ENCODE measurements around the gene CRTC1.

CRTC1 gene

DNA sequence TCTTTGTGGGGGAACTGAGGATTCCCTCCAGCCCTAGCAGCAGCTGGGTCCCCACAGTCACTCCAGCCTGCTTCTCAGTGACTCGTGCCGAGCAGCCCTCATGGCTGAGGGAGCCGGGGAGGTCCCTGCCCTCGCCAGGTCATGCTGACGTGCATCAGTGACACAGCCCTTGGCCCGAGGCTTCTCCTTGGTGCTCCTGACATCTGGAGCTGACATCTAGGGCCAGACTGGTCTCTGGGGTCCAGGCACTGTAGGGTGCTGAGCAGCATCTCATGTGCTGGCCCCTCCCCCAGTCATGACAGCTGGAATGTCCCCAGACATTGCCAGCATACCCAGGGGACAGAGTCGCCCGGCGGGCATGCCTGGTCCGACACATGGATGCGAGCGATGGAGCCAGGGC lies 93.3 kb downstream of the CRTC1 start:
- peak; percentile 44 for DNase-seq (ENCODE audit: insufficient read length, low spot score)

GRCh38 chr19:18777301-18778075 lies 94.0 kb downstream of the CRTC1 start:
- FAIRE-seq = no peak
- DNase-seq (ENCODE audit: insufficient read length, low spot score) = no peak

More for the DNA sequence above, 93.3 kb downstream of the CRTC1 start:
- FAIRE-seq = peak; percentile 71

- DNase-seq (ENCODE audit: insufficient read length, low spot score) (no peak), FAIRE-seq (no peak)
Observed at GRCh38 chr19:18778076-18778389, 94.6 kb downstream of the CRTC1 start.

DNA sequence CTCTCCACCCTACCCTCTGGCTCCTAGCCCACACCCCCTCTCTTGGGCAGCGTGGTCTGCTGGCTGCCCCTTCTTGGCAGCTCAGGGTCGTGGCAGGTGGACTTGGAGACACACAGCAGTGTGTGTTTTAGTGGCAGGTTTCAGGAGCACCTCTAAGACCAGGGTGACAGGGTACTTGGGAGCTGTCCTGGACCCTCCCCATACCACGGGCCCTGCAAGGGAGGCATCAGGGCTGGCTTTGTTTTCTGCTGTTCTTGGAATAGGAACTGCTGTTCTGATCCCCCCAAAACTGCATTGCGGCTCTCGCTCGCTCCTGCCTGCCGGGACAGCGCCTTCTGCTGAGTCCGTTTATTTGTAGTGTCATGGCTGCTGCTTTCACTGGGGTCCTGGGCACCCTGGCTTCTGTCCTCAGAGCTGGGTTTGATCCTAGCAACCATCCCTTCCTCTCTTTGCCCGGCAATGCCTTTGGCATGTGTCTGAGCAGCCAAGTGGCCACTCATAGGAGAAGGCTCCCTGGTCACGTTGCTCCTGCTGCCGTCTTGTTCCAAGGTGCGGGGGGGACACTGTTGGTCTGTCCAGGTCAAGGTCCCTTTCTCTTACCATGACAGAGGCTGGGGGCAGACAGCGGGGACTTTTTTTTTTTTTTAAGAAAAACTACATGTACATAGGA lies 95.5 kb downstream of the CRTC1 start:
- FAIRE-seq (no peak), DNase-seq (ENCODE audit: insufficient read length, low spot score) (no peak)

- FAIRE-seq (no peak), DNase-seq (ENCODE audit: insufficient read length, low spot score) (no peak)
Observed at GRCh38 chr19:18780081-18780480, 96.6 kb downstream of the CRTC1 start.

DNA sequence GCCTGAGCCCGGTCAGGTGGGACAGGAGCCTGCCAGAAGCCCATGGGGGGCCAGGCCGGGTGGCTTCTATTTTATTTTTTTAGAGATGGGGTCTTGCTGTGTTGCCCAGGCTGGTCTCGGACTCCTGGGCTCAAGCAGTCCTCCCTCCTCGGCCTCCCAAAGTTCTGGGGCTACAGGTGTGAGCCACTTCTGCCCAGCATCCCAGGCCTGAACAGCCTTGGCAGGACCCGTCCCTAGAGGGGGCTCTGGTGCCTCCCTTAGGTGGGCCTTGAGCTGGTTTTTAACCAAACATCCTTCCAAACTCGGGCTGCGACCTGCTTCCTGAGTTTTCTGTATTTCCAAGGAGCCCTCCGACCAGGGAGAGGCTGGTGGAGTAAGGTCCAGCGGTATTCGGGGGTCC lies 97.2 kb downstream of the CRTC1 start:
- DNase-seq (ENCODE audit: insufficient read length, low spot score) = no peak
- FAIRE-seq = no peak

DNA sequence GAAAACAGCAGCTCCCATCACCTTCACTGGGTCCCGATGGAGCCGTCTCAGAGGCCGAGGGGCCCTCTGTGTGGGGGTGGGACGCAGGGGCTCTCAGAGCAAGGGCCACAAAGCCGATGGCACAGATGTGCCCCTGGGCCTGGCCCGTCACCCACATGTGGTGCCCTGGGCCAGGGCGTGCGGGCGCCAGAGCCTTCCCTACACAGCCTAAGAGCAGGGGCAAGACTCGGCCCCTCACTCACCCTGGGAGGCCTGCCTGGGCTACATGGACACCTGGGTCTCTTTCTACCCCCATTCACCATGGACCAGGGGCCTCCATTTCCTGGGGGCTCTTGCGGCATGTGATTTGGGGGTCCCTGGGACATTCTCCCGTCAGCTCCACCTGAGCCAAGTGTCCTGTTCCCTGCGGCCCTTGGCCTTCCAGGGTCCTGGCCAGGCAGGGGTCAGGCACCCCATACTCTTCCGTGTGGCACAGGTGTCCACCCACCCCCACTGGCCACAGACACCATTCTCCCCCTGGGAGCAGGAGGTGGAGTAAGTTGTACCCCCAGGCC lies 97.6 kb downstream of the CRTC1 start:
- FAIRE-seq (no peak), DNase-seq (ENCODE audit: insufficient read length, low spot score) (no peak)

DNA sequence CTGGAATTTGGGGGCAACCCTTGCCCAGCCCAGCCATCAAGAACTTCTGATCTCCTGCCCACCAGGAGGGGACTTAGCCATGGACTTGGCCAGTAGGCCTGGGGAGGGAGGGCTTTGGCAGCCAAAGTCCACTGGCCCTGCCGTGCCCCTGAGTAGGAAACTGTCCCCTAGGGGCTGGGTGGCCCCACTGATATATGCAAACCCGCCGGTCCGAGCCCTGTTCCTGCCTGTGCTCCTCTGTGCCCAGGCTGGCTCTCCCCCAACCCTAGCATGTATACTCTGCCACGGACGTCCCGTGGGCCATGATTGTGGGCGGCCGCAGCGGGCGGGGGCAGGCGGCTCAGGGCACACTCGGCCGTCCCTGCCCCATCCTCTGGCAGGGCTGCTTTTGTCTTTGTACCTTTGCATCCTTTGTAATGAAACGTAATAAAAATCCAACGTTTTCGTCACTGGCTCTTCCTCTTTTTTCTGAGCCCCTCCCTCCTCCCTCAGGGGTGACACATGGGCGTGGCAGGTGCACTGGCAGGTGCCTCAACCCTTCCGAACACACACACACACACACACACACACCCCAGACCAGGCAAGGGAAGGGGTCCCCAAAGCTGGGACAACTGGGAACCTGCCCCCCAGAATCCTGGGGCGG lies 98.5 kb downstream of the CRTC1 start:
- FAIRE-seq (no peak), DNase-seq (ENCODE audit: insufficient read length, low spot score) (no peak)

DNA sequence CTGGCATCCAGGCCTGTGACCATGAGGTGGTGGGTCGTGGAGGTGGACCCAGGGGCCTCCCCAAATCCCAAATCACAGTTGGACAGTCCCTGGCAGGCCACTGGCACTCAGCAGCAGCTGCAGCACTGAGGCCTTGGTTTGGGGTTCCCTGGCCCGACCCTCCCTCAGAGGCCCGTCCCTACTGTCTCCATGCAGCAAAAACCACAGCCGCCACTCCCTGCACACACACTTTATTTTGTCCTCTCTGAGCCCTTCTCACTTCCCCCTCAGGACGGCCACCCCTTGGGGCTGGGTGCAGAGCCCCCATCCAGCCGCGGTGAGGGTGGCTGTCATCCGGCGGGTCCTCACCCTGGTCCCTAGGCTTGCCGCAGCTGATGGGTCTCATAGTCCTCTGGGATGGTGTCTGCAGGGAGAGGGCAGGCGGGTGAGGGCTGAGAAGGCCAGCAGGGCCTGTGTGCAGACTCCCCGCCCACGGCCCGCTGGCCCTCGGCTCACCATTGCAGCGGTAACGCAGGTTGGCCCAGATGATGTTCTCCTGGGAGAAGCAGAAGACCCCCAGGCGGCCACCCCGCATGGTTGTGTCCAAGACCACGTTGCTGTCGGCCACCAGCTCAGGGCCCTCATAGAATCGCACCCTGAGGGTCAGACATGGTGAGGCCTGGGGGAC lies 99.2 kb downstream of the CRTC1 start:
- FAIRE-seq (no peak), DNase-seq (ENCODE audit: insufficient read length, low spot score) (no peak)

- FAIRE-seq (no peak), DNase-seq (ENCODE audit: insufficient read length, low spot score) (no peak)
Observed at GRCh38 chr19:18783958-18784785, 100.7 kb downstream of the CRTC1 start.

GRCh38 chr19:18784786-18785120 lies 101.3 kb downstream of the CRTC1 start:
- FAIRE-seq (peak; percentile 52), DNase-seq (ENCODE audit: insufficient read length, low spot score) (no peak)

DNA sequence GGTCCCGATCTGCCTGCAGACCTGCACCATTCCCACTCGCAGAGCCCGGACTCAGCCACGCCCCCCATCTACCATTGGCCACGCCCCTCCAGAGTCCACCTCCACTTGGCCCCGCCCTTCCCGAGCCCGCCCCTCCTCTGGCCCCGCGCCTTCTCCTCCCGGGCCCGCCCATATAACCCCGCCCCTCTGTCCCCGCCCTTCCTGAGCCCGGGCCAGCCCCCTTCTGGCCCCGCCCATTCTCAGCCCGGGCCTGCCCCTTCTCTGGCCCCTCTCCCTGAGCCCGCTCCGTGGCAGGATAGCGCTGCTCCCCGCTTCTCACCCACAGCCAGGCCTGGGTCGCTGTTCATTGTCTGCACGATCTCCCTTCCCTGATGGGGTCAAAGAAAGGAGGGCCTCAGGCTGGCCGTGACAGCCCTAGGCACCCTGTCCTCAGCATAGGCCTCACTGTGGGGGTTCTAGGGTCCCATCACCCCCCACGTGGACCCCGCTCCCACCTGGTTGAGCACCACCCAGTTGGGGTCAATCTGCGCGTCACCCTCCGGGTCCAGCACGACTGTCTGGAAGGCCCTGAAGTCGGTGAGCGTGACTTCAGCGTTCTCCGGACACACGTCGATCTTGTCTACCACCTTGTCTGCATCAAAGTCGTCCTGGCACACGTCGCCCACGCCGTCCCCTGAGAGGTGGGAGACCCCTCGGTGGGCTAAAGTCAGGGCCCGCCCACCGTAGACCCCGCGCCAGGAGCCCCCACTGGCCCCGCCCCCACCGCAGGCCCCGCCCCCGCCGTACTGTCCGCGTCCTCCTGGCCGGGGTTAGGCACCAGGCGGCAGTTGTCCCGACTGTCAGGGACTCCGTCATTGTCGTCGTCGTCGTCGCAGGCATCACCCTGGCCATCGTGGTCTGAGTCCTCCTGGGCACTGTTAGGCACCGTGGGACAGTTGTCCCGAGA lies 102.0 kb downstream of the CRTC1 start:
- DNase-seq (ENCODE audit: insufficient read length, low spot score) (peak; percentile 57), FAIRE-seq (peak; percentile 54)

- no peak for FAIRE-seq
- DNase-seq (ENCODE audit: insufficient read length, low spot score) = no peak
Observed at GRCh38 chr19:18788529-18789421, 105.3 kb downstream of the CRTC1 start.

DNA sequence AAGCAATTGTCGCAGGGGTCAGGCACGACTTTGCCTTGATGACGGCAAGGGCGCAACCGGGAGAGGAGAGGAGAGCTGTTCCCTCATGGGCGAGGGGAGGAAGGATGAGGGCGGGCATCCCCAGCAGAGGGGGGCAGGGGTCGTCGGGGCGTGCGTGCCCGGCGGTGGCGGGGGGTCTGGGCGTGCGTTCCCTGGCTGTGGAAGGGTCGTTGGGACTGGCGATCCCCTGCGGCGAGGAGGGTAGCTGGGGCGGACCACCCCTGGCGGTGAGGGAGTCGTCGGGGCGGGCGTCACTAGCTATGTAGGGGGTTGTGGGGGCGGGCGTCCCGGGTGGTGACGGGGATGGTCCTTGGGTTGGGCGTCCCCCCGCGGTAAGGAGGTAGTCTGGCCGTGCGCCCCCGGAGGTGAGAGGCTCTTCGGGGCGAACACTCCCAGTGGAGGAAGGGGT lies 106.0 kb downstream of the CRTC1 start:
- DNase-seq (ENCODE audit: insufficient read length, low spot score) (no peak), FAIRE-seq (peak; percentile 58)

DNA sequence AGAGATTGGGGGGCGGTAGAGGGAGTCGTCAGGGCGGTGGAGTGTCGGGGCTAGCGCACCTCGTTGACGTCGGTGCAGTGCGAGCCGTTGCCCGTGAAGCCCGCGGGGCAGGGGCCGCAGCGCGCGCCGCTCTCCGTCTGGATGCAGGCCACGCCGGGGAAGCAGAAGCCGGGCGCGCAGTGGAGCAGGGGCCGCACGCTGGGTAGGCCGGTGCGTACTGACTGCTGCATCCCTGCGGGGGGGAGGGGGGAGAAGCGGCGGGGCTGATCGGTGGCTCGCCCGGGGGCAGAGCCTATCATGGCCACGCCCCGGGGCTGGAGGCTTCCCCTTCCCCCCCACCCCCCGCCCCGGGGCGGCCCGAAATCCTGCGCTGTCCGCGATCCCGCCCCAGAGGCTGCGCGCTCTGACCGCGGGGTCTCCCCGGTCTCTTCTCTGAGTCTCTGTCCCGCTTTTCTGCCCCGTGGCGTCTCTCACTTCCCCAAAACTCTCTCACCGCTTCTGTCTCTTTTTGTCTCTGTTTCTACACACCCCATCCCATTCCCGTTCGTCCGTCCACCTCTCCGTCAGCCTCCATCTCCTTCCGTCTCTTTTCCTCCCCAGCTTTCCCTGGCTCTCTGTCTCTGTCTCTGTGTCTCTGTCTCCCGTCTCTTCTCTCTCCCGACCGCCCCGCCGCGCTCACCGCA lies 106.5 kb downstream of the CRTC1 start:
- DNase-seq (ENCODE audit: insufficient read length, low spot score) = no peak
- FAIRE-seq = no peak

GRCh38 chr19:18790566-18791314 lies 107.3 kb downstream of the CRTC1 start, which contains the start of gene COMP:
TSS of gene COMP (minus strand) at chr19:18791305. CDS start at chr19:18791269, 36 bp downstream.
- DNase-seq (ENCODE audit: insufficient read length, low spot score) (no peak), FAIRE-seq (no peak)

GRCh38 chr19:18791315-18791678 lies 107.8 kb downstream of the CRTC1 start:
- no peak for DNase-seq (ENCODE audit: insufficient read length, low spot score)
- FAIRE-seq = no peak

Measured in HTR-8/SVneo (cell line).